NCI-H2227 (cell line): Measurements from ENCODE around the gene RBM26.
A peak's percentile ranks its signal among the peaks of the same experiment; 100 is the strongest.

Experiments
- DNase-seq: peaks from one replicate; lab custom pipeline; 2025; ENCODE audit not compliant: unreplicated experiment; lab: John Stamatoyannopoulos, UW

RBM26 gene

GRCh38 chr13:79423801-79424642, 18.0 kb upstream of the RBM26 start:
- peak; percentile 47 for DNase-seq

GRCh38 chr13:79423340-79423739, 17.3 kb upstream of the RBM26 start:
- DNase-seq = no peak

GRCh38 chr13:79419365-79419764, 13.3 kb upstream of the RBM26 start:
- no peak for DNase-seq

DNA sequence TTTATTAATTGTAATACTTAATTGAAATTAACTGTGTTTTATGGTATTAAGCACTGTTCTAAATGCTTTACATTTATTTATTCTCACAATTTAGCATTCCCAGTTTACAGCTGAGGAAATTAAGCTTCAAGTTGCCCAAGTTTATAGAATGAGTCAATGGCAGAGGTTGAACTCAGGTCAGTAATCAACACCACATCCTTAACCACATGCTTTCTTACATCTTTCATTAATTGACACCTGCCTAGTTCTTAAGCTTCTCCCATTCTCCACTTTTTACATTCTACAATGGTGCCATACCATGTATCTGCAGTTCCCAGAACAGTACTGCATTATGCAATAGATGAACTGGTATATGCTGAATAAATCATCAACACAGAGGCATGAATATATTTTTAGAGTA, 11.7 kb upstream of the RBM26 start:
- DNase-seq = no peak

- no peak for DNase-seq
Measured at GRCh38 chr13:79413521-79413920, 7.5 kb upstream of the RBM26 start.

GRCh38 chr13:79409828-79410227, 3.8 kb upstream of the RBM26 start:
- DNase-seq = no peak

GRCh38 chr13:79407349-79407979, 1.4 kb upstream of the RBM26 start:
- DNase-seq = no peak

DNA sequence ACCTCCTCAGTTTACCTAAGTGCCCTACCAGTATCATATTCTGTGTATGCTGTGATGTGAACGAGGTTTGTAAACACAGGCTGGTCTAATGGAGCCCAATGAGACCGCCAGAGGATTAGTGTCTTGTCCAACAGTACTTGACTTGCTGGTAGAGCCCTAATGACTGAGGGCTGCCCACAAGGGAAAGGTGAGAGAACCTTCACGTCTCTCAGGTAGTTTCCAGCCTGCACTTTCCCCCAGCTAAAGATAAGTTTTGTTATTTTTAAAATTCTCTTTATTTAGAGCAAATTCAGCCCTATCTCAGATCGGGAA, 498 bp upstream of the RBM26 start:
- DNase-seq = no peak

DNA sequence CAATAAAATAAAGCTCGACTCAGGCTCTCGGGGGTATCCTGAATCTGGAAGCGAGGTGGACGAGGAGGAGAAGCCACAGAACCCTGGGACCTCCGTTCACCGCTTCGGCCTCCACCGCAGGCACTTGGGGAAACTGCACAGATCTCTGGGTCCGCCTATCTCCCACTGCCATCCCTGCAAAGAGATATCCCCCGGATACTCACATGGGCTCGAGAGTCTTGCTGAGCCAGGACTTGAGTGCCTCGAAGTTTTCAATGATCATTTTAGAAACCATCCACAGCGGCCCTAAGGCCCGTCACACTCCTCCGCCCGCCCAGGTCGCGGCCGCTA, 589 bp downstream of the RBM26 start:
- no peak for DNase-seq

- no peak for DNase-seq
Measured at GRCh38 chr13:79404985-79405384, 1.1 kb downstream of the RBM26 start.

- no peak for DNase-seq
Measured at GRCh38 chr13:79404361-79404760, 1.7 kb downstream of the RBM26 start.

GRCh38 chr13:79403113-79403512, 2.9 kb downstream of the RBM26 start:
- DNase-seq = no peak

GRCh38 chr13:79402679-79403078, 3.4 kb downstream of the RBM26 start:
- no peak for DNase-seq

DNA sequence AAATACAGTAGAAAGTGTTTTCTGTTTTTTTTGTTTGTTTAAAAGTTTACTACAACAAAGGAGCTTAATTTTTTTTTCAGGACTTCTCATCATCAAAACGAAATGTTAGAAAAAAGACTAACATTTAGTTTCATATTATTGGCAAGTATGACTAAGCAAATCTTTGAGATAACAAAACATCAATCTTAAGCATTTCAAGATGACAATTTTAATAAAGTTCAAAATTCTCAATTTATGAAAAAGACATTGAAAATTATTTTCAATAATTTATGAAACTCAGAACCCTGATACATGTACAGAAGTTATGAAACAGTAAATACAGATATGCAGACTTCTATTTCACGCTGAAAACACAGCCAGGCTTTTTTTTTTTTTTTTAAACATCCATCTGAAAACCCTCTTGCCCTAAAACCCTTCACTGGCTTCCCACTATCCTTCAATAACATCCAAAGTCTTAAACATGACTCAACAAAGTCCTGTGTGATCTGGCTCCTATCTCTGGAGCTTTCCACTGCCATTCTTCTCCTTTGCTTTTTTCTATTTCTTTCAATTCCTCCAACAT, 3.9 kb downstream of the RBM26 start:
- no peak for DNase-seq

GRCh38 chr13:79401259-79402070, 4.6 kb downstream of the RBM26 start:
- DNase-seq = no peak

- DNase-seq = peak; percentile 63
Measured at GRCh38 chr13:79398915-79399314, 7.1 kb downstream of the RBM26 start.

- DNase-seq = no peak
Measured at GRCh38 chr13:79398127-79398526, 7.9 kb downstream of the RBM26 start.

GRCh38 chr13:79395881-79396280, 10.2 kb downstream of the RBM26 start:
- DNase-seq = no peak

GRCh38 chr13:79393564-79394249, 12.3 kb downstream of the RBM26 start:
- peak; percentile 49 for DNase-seq

- peak; percentile 6 for DNase-seq
Measured at GRCh38 chr13:79392882-79393563, 13.0 kb downstream of the RBM26 start.

GRCh38 chr13:79389026-79389425, 17.0 kb downstream of the RBM26 start:
- no peak for DNase-seq
